MM.1S (cell line): Measurements from ENCODE around the gene POLR2M.

Experiments
- DNase-seq: peaks from one replicate; pipeline ENCODE4 v3.0.0-alpha.2; 2015
- H2AFZ ChIP-seq: fragments of 300-600 bp; sonication (generic); 2 replicates; pipeline ENCODE4 v1.6.0; 2016; ENCODE audit warnings: antibody characterized with exemption, low read length
- H3F3A ChIP-seq: fragments of 300-600 bp; sonication (generic); 2 replicates; pipeline ENCODE4 v1.6.1; 2016; ENCODE audit warnings: mild to moderate bottlenecking, antibody characterized with exemption, low read length, moderate library complexity, mixed read lengths; ENCODE audit not compliant: insufficient read depth
- H3K27ac ChIP-seq: fragments of 300-600 bp; sonication (generic); 2 replicates; pipeline ENCODE4 v1.5.1; 2016; ENCODE audit warnings: mild to moderate bottlenecking, low read length
- H3K27me3 ChIP-seq: fragments of 300-600 bp; sonication (generic); replicated peaks from 2 replicates; pipeline ENCODE4 v1.6.0; 2016; ENCODE audit warnings: low read length; ENCODE audit not compliant: insufficient read depth
- H3K36me3 ChIP-seq: fragments of 300-600 bp; sonication (generic); replicated peaks from 2 replicates; pipeline ENCODE4 v1.6.1; 2016; ENCODE audit warnings: mild to moderate bottlenecking, low read length, mixed read lengths; ENCODE audit not compliant: insufficient read depth
- H3K4me1 ChIP-seq: fragments of 300-600 bp; sonication (generic); 2 replicates; pipeline ENCODE4 v1.6.1; 2016; ENCODE audit warnings: low read length, mixed read lengths
- H3K4me2 ChIP-seq: fragments of 300-600 bp; sonication (generic); 2 replicates; pipeline ENCODE4 v1.6.0; 2016; ENCODE audit warnings: low read depth, low read length
- H3K4me3 ChIP-seq: fragments of 300-600 bp; sonication (generic); 2 replicates; pipeline ENCODE4 v1.5.1; 2016; ENCODE audit warnings: low read length, mixed read lengths
- H3K79me2 ChIP-seq: fragments of 300-600 bp; sonication (generic); 2 replicates; pipeline ENCODE4 v1.6.1; 2016; ENCODE audit warnings: mixed run types, low read length, mixed read lengths
- H3K9ac ChIP-seq: fragments of 300-600 bp; sonication (generic); 2 replicates; pipeline ENCODE4 v1.6.1; 2016; ENCODE audit warnings: low read length, mixed read lengths
- H3K9me2 ChIP-seq: fragments of 300-600 bp; sonication (generic); replicated peaks from 2 replicates; pipeline ENCODE4 v1.6.1; 2016; ENCODE audit warnings: mild to moderate bottlenecking, low read length, mixed read lengths; ENCODE audit not compliant: insufficient read depth
- H3K9me3 ChIP-seq: fragments of 300-600 bp; sonication (generic); replicated peaks from 2 replicates; pipeline ENCODE4 v1.6.1; 2016; ENCODE audit warnings: mild to moderate bottlenecking, low read length, mixed read lengths; ENCODE audit not compliant: insufficient read depth
- H4K20me1 ChIP-seq: fragments of 300-600 bp; sonication (generic); 2 replicates; pipeline ENCODE4 v1.6.1; 2016; ENCODE audit warnings: mild to moderate bottlenecking, low read length, moderate library complexity, mixed read lengths; ENCODE audit not compliant: insufficient read depth
- CTCF ChIP-seq: fragments of 300-600 bp; sonication (generic); IDR thresholded peaks from 2 replicates; pipeline ENCODE4 v1.5.1; 2016; ENCODE audit warnings: antibody characterized with exemption, low read length, mixed read lengths
- EZH2 ChIP-seq: fragments of 300-600 bp; sonication (generic); optimal IDR thresholded peaks from 2 replicates; pipeline ENCODE3; 2017; ENCODE audit warnings: low read depth, mild to moderate bottlenecking, antibody characterized with exemption, low read length, mixed read lengths
- EZH2phosphoT487 ChIP-seq: fragments of 300-600 bp; sonication (generic); IDR thresholded peaks from 2 replicates; pipeline ENCODE4 v1.6.1; 2018; ENCODE audit warnings: antibody characterized with exemption, low read length

The POLR2M gene

GRCh38 chr15:57758560-57758959 lies 52.0 kb downstream of the POLR2M start:
- TF ChIP-seq EZH2 (no peak), CTCF (no peak), EZH2phosphoT487 (no peak)
- Histone ChIP-seq H3K9me3 (no peaks in the 10 kb centered on the region), H3K27ac (no peak overlapping the region), H3K79me2 (no peaks in the 10 kb centered on the region), H3K9ac (no peak overlapping the region), H3K4me1 (no peaks in the 10 kb centered on the region), H4K20me1 (no peaks in the 10 kb centered on the region), H3K36me3 (no peaks in the 10 kb centered on the region), H3K27me3 (no peaks in the 10 kb centered on the region), H3K4me3 (no peak overlapping the region), H2AFZ (no peak overlapping the region), H3K4me2 (no peak overlapping the region), H3F3A (no peaks in the 10 kb centered on the region), H3K9me2 (no peaks in the 10 kb centered on the region)
- DNase-seq = no peak

- H3K9me3 ChIP-seq = no peaks in the 10 kb centered on the region
- no peaks in the 10 kb centered on the region for H3K27me3 ChIP-seq
- no peaks in the 10 kb centered on the region for H3K36me3 ChIP-seq
- H3K4me2 ChIP-seq = no peak overlapping the region
- no peaks in the 10 kb centered on the region for H4K20me1 ChIP-seq
- no peaks in the 10 kb centered on the region for H3K79me2 ChIP-seq
- DNase-seq = no peak
- no peak overlapping the region for H3K9ac ChIP-seq
- TF ChIP-seq CTCF (no peak), EZH2 (no peak), EZH2phosphoT487 (no peak)
- H2AFZ ChIP-seq = no peak overlapping the region
- H3K4me1 ChIP-seq = no peaks in the 10 kb centered on the region
- no peaks in the 10 kb centered on the region for H3F3A ChIP-seq
- no peak overlapping the region for H3K27ac ChIP-seq
- H3K4me3 ChIP-seq = no peak overlapping the region
- H3K9me2 ChIP-seq = no peaks in the 10 kb centered on the region
These were observed 55.0 kb downstream of the POLR2M start for GRCh38 chr15:57761562-57761961.

- H3K4me2 ChIP-seq = no peak overlapping the region
- no peaks in the 10 kb centered on the region for H3F3A ChIP-seq
- peaks cover 2% of the 10 kb centered on the region; the same call in 1 of the 2 replicates for H3K4me1 ChIP-seq
- no peaks in the 10 kb centered on the region for H3K79me2 ChIP-seq
- no peak overlapping the region for H3K9ac ChIP-seq
- no peak for DNase-seq
- no peak overlapping the region for H2AFZ ChIP-seq
- no peaks in the 10 kb centered on the region for H3K27me3 ChIP-seq
- H3K36me3 ChIP-seq = no peaks in the 10 kb centered on the region
- H4K20me1 ChIP-seq = no peaks in the 10 kb centered on the region
- no peaks in the 10 kb centered on the region for H3K9me2 ChIP-seq
- H3K27ac ChIP-seq = no peak overlapping the region
- no peaks in the 10 kb centered on the region for H3K9me3 ChIP-seq
- TF ChIP-seq CTCF (no peak), EZH2phosphoT487 (no peak), EZH2 (no peak)
- H3K4me3 ChIP-seq = no peak overlapping the region
These were observed 55.8 kb downstream of the POLR2M start for GRCh38 chr15:57762302-57762701.
